Smooth muscle cell (in vitro differentiated cells): ENCODE data around the gene CFAP99. TPM values are rescaled to one million over a fixed set of nuclear protein-coding genes. Genes with fewer than 3 reads are reported as not detected.

Experiments used
- DNase-seq: peaks from one replicate; lab custom pipeline; 2025; ENCODE audit not compliant: unreplicated experiment; lab: John Stamatoyannopoulos, UW
- H2AFZ ChIP-seq: fragments of 200-600 bp; sonication (generic); 2 replicates; pipeline ENCODE4 v1.6.0; 2016; ENCODE audit warnings: antibody characterized with exemption, low read depth, mild to moderate bottlenecking
- H3F3A ChIP-seq: fragments of 200-600 bp; sonication (generic); 2 replicates; pipeline ENCODE4 v1.6.0; 2017; ENCODE audit warnings: antibody characterized with exemption, low read depth
- H3K27ac ChIP-seq: fragments of 200-600 bp; sonication (generic); 2 replicates; pipeline ENCODE4 v1.5.1; 2016; ENCODE audit warnings: low read depth, mild to moderate bottlenecking
- H3K27me3 ChIP-seq: fragments of 200-600 bp; sonication (generic); 2 replicates; pipeline ENCODE4 v1.6.1; 2016; ENCODE audit warnings: low read depth, mild to moderate bottlenecking
- H3K36me3 ChIP-seq: fragments of 200-600 bp; sonication (generic); 2 replicates; pipeline ENCODE4 v1.5.1; 2016; ENCODE audit warnings: low read depth
- H3K4me1 ChIP-seq: fragments of 200-600 bp; sonication (generic); 2 replicates; pipeline ENCODE4 v1.5.1; 2016; ENCODE audit warnings: low read depth
- H3K4me2 ChIP-seq: fragments of 200-600 bp; sonication (generic); 2 replicates; pipeline ENCODE4 v1.6.0; 2016; ENCODE audit warnings: mild to moderate bottlenecking
- H3K4me3 ChIP-seq: fragments of 200-600 bp; sonication (generic); 2 replicates; pipeline ENCODE4 v1.5.1; 2016; ENCODE audit warnings: mild to moderate bottlenecking
- H3K79me2 ChIP-seq: fragments of 200-600 bp; sonication (generic); 2 replicates; pipeline ENCODE4 v1.6.0; 2016; ENCODE audit warnings: low read depth, mild to moderate bottlenecking
- H3K9ac ChIP-seq: fragments of 200-600 bp; sonication (generic); 2 replicates; pipeline ENCODE4 v1.6.0; 2016; ENCODE audit warnings: low read depth
- H3K9me3 ChIP-seq: fragments of 200-600 bp; sonication (generic); replicated peaks from 2 replicates; pipeline ENCODE4 v1.5.1; 2016; ENCODE audit warnings: low read depth
- H4K20me1 ChIP-seq: fragments of 200-600 bp; sonication (generic); 2 replicates; pipeline ENCODE4 v1.6.0; 2016; ENCODE audit warnings: low read depth
- WGBS: methylation state at CpG from one replicate; pipeline ENCODE4 v1.1.7; 2016; ENCODE audit warnings: low lambda C conversion rate; 5-methylcytosine and 5-hydroxymethylcytosine counted together
- polyA plus RNA-seq: library from polyadenylated mRNA; unstranded; fragments of >200 nt; fragmentation: Nextera tagmentation; extraction: Ambion mirVana; gene quantifications from 2 replicates; pipeline ENCODE4 v1.2.1, GENCODE V29; 2016
- total RNA-seq: library from RNA; depleted of rRNA; stranded (reverse); fragments of >200 nt; gene quantifications from 2 replicates; pipeline ENCODE4 v1.2.3, GENCODE V29; 2014
- TF ChIP-seq, protein P1 (sequence below): fragments of 200-600 bp; sonication (generic); IDR thresholded peaks from 2 replicates; pipeline ENCODE4 v1.5.1; 2017; ENCODE audit warnings: borderline replicate concordance, mild to moderate bottlenecking, antibody characterized with exemption; ENCODE audit not compliant: insufficient read depth, poor library complexity, severe bottlenecking

The CFAP99 gene
- total and polyA plus RNA-seq, 2 experiments from 2014 or later, result not detected

DNA sequence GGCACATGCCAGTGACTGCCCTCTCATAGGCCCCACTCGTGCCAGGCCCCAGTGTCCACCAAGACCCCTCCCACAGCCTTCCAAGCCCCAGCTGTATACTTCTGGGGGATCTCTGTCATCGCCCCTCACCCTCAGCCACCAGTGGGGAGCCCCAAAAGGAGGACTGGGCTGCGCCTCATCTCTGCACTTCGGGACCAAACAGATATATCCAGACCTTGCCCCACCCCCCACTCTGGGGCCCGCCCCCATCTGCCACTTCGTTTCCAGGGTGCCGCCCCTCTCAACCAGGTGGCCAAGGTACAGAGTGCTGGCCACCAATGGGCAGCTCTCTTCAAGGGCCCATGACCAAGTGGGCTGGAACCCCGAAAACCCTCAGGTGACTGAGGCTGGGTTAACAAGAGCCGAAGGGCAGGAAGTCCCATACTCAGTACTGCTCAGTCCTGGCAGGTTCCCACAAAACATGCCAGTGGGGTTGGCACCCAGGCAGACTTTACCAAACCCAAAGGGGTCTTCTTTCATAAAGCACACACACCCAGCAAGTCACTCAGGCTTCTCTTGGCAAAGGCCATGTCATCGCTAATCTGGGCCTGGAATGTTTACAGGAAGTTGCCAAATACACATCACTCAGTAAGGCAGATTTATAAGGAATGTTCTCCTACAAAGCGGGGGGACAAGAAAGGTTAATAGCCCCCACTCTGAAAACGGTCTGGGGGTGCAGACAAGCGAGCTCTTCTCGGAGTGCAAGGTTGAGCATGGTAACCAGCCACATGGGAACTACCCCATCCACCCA lies 4.7 kb upstream of the CFAP99 start:
- Histone ChIP-seq H4K20me1 (no peaks in the 10 kb centered on the region), H3K79me2 (no peaks in the 10 kb centered on the region), H3K4me1 (peaks cover 11% of the 10 kb centered on the region), H3K36me3 (no peaks in the 10 kb centered on the region), H3F3A (peaks cover 4% of the 10 kb centered on the region), H2AFZ (no peak overlapping the region), H3K27me3 (peaks cover 46% of the 10 kb centered on the region), H3K4me2 (peak overlapping the region; percentile 75), H3K27ac (peak overlapping the region; percentile 59), H3K9me3 (no peaks in the 10 kb centered on the region), H3K9ac (no peak overlapping the region), H3K4me3 (no peak overlapping the region)
- 70% methylated on average over 13 of the region's 14 CpGs for WGBS
- no peak for DNase-seq
- TF ChIP-seq, protein P1, sequence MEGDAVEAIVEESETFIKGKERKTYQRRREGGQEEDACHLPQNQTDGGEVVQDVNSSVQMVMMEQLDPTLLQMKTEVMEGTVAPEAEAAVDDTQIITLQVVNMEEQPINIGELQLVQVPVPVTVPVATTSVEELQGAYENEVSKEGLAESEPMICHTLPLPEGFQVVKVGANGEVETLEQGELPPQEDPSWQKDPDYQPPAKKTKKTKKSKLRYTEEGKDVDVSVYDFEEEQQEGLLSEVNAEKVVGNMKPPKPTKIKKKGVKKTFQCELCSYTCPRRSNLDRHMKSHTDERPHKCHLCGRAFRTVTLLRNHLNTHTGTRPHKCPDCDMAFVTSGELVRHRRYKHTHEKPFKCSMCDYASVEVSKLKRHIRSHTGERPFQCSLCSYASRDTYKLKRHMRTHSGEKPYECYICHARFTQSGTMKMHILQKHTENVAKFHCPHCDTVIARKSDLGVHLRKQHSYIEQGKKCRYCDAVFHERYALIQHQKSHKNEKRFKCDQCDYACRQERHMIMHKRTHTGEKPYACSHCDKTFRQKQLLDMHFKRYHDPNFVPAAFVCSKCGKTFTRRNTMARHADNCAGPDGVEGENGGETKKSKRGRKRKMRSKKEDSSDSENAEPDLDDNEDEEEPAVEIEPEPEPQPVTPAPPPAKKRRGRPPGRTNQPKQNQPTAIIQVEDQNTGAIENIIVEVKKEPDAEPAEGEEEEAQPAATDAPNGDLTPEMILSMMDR, result no peak

GRCh38 chr4:2415213-2415612 lies 3.5 kb upstream of the CFAP99 start:
- H3K4me2 ChIP-seq, result no peak overlapping the region
- peaks cover 14% of the 10 kb centered on the region for H3K4me1 ChIP-seq
- peaks cover 58% of the 10 kb centered on the region for H3K27me3 ChIP-seq
- peaks cover 4% of the 10 kb centered on the region for H3F3A ChIP-seq
- no peak for DNase-seq
- H3K79me2 ChIP-seq, result no peaks in the 10 kb centered on the region
- TF ChIP-seq, protein P1, result no peak
- WGBS, result 96% methylated on average over 3 of the region's 3 CpGs
- H3K9me3 ChIP-seq, result no peaks in the 10 kb centered on the region
- no peak overlapping the region for H3K27ac ChIP-seq
- no peak overlapping the region for H3K4me3 ChIP-seq
- no peaks in the 10 kb centered on the region for H4K20me1 ChIP-seq
- H3K9ac ChIP-seq, result no peak overlapping the region
- no peak overlapping the region for H2AFZ ChIP-seq
- H3K36me3 ChIP-seq, result no peaks in the 10 kb centered on the region

DNA sequence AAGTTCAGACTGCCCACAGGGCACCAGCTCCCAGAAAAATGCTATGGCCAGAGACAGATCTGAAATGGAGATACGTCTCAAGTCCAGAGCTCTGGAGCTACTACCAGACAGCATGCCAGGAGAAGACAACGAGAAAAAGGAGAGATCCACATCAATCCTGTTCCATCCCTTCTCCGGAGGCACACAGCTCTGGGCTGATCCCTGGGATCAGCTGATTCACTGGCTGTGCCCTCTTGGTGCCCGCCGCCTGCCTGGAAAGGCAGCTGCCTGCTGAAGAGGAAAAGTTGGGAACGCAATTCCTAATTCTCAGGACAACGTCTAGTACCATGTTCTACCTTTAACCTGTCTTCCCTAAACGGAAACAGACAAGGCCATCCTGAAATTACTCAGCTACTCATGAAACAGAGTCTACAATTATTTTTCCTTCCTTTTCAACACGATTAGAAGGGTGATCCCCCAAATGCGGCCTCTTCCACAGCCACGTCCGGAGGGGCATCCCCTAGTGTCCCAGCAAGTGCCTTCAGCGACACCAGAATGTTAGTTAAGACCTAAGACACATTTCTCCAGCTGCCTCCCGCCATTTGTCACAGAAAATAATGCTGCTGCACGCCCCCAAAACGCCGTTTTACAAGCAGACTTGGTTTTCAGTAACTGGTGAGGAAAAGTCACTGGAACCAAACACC lies 2.7 kb upstream of the CFAP99 start:
- Histone ChIP-seq H3K9ac (no peak overlapping the region), H3K79me2 (no peaks in the 10 kb centered on the region), H3K4me2 (peak overlapping the region; percentile 88), H3K27ac (no peak overlapping the region), H3K4me3 (no peak overlapping the region), H3K9me3 (no peaks in the 10 kb centered on the region), H3F3A (peaks cover 4% of the 10 kb centered on the region), H2AFZ (no peak overlapping the region), H3K4me1 (peaks cover 14% of the 10 kb centered on the region), H3K36me3 (no peaks in the 10 kb centered on the region), H3K27me3 (peaks cover 66% of the 10 kb centered on the region), H4K20me1 (no peaks in the 10 kb centered on the region)
- TF ChIP-seq, protein P1, result no peak
- WGBS, result 58% methylated on average over 17 of the region's 17 CpGs
- no peak for DNase-seq
